GM19023 (cell line): ENCODE measurements around the gene ZMYND12.

ENCODE experiments used
- ATAC-seq: cut with Tn5 transposase; IDR thresholded peaks from one replicate; pipeline ENCODE4 v1.9.1; 2021; ENCODE audit warnings: mild to moderate bottlenecking, moderate library complexity; ENCODE audit not compliant: unreplicated experiment

The ZMYND12 gene

GRCh38 chr1:42449256-42449655 is 6.6 kb downstream of the ZMYND12 start:
- no peak for ATAC-seq

- ATAC-seq = no peak
Observed at GRCh38 chr1:42442662-42443061, 13.2 kb downstream of the ZMYND12 start.

GRCh38 chr1:42439940-42440339 is 15.9 kb downstream of the ZMYND12 start:
- ATAC-seq = no peak

GRCh38 chr1:42434340-42434739 is 21.5 kb downstream of the ZMYND12 start:
- ATAC-seq = no peak

- ATAC-seq = no peak
Observed at GRCh38 chr1:42433369-42433768, 22.5 kb downstream of the ZMYND12 start.

- no peak for ATAC-seq
Observed at GRCh38 chr1:42432714-42433113, 23.1 kb downstream of the ZMYND12 start.

- ATAC-seq = no peak
Observed at GRCh38 chr1:42431514-42431913, 24.3 kb downstream of the ZMYND12 start.

GRCh38 chr1:42430286-42431135 is 25.3 kb downstream of the ZMYND12 start:
- ATAC-seq = no peak

GRCh38 chr1:42429603-42430002 is 26.2 kb downstream of the ZMYND12 start:
- no peak for ATAC-seq

GRCh38 chr1:42427240-42427639 is 28.6 kb downstream of the ZMYND12 start:
- no peak for ATAC-seq

GRCh38 chr1:42424201-42424600 is 31.6 kb downstream of the ZMYND12 start:
- no peak for ATAC-seq

GRCh38 chr1:42423681-42424080 is 32.1 kb downstream of the ZMYND12 start:
- ATAC-seq = no peak

- ATAC-seq = no peak
Observed at GRCh38 chr1:42422737-42423136, 33.1 kb downstream of the ZMYND12 start.

- ATAC-seq = no peak
Observed at GRCh38 chr1:42420911-42421585, 34.8 kb downstream of the ZMYND12 start.

GRCh38 chr1:42420121-42420520 is 35.7 kb downstream of the ZMYND12 start:
- ATAC-seq = no peak

GRCh38 chr1:42419126-42419821 is 36.5 kb downstream of the ZMYND12 start:
- ATAC-seq = no peak

- ATAC-seq = no peak
Observed at GRCh38 chr1:42418516-42418915, 37.3 kb downstream of the ZMYND12 start.

- no peak for ATAC-seq
Observed at GRCh38 chr1:42417166-42417565, 38.7 kb downstream of the ZMYND12 start.

- no peak for ATAC-seq
Observed at GRCh38 chr1:42414551-42415496, 41.0 kb downstream of the ZMYND12 start.

- no peak for ATAC-seq
Observed at GRCh38 chr1:42403880-42404400, 51.9 kb downstream of the ZMYND12 start.
